HepG2 (cell line): Measurements from ENCODE around the gene TOB1. TPM values are rescaled to one million over a fixed set of nuclear protein-coding genes. Genes with fewer than 3 reads are reported as not detected.

ENCODE experiments used
- CBX5 ChIP-seq: sonication (generic); formaldehyde crosslinking; IDR thresholded peaks from 2 replicates; pipeline ENCODE4 v1.4.0; 2020; ENCODE audit warnings: missing genetic modification reagents, borderline replicate concordance
- CHD4 ChIP-seq: fragments of 200-600 bp; sonication (generic); IDR thresholded peaks from 2 replicates; pipeline ENCODE4 v1.7.0; 2017; ENCODE audit warnings: mild to moderate bottlenecking, low read length, borderline replicate concordance
- FOSL1 ChIP-seq: sonication (generic); formaldehyde crosslinking; IDR thresholded peaks from 2 replicates; pipeline ENCODE4 v1.9.0; 2021; ENCODE audit warnings: missing genetic modification reagents, borderline replicate concordance
- FOXC1 ChIP-seq: sonication (generic); formaldehyde crosslinking; IDR thresholded peaks from 2 replicates; pipeline ENCODE4 v1.8.0; 2022; ENCODE audit warnings: mild to moderate bottlenecking, missing genetic modification reagents, borderline replicate concordance
- KAT7 ChIP-seq: IDR thresholded peaks from 2 replicates; pipeline ENCODE4 v1.6.1; 2018; ENCODE audit warnings: borderline replicate concordance, missing compliant biosample characterization
- NCOA1 ChIP-seq: sonication (generic); formaldehyde crosslinking; IDR thresholded peaks from 2 replicates; pipeline ENCODE4 v1.9.0; 2021; ENCODE audit warnings: missing genetic modification reagents
- NFE2 ChIP-seq: sonication (generic); formaldehyde crosslinking; IDR thresholded peaks from 2 replicates; pipeline ENCODE4 v1.4.0; 2020; ENCODE audit warnings: missing genetic modification reagents
- NR2F2 ChIP-seq: IDR thresholded peaks from 2 replicates; pipeline ENCODE4 v1.6.1; 2012; ENCODE audit warnings: low read depth, inconsistent platforms, borderline replicate concordance
- PHF5A ChIP-seq: IDR thresholded peaks from one replicate; pipeline ENCODE4 v1.6.1; 2018; ENCODE audit warnings: low read depth, missing genetic modification reagents; ENCODE audit not compliant: unreplicated experiment
- SNRNP70 ChIP-seq: fragments of 200-400 bp; formaldehyde crosslinking; IDR thresholded peaks from 2 replicates; pipeline ENCODE4 v1.6.1; 2017; ENCODE audit warnings: mild to moderate bottlenecking, low read depth, low read length, moderate library complexity
- SP1 ChIP-seq, 2 experiments: fragments of 450-650 bp in 1 of 2; sonication (generic) in 1 of 2; formaldehyde crosslinking in 1 of 2; IDR thresholded peaks; 2 replicates each; pipeline versions ENCODE4 v1.4.0 to v1.6.1; 2016 to 2020; ENCODE audit warnings: missing genetic modification reagents in 1 of 2
- SRSF9 ChIP-seq: fragments of 200-400 bp; formaldehyde crosslinking; IDR thresholded peaks from 2 replicates; pipeline ENCODE4 v1.6.1; 2018; ENCODE audit warnings: borderline replicate concordance, mild to moderate bottlenecking, low read depth, low read length; ENCODE audit not compliant: insufficient read depth, poor library complexity, severe bottlenecking
- THYN1 ChIP-seq: sonication (generic); formaldehyde crosslinking; IDR thresholded peaks from 2 replicates; pipeline ENCODE4 v1.8.1; 2023; ENCODE audit warnings: low read depth, mild to moderate bottlenecking, moderate library complexity, missing genetic modification reagents, borderline replicate concordance
- XBP1 ChIP-seq: sonication (generic); formaldehyde crosslinking; IDR thresholded peaks from 2 replicates; pipeline ENCODE4 v1.5.0; 2020; ENCODE audit warnings: missing genetic modification reagents
- ZBTB38 ChIP-seq: sonication (generic); formaldehyde crosslinking; IDR thresholded peaks from 2 replicates; pipeline ENCODE4 v1.5.1; 2020; ENCODE audit warnings: mild to moderate bottlenecking, missing genetic modification reagents
- ZFP37 ChIP-seq: sonication (generic); formaldehyde crosslinking; IDR thresholded peaks from 2 replicates; pipeline ENCODE4 v1.4.0; 2020; ENCODE audit warnings: missing genetic modification reagents, borderline replicate concordance
- ZHX2 ChIP-seq, 2 experiments: sonication (generic) in 1 of 2; formaldehyde crosslinking in 1 of 2; IDR thresholded peaks; 2 replicates each; pipeline versions ENCODE4 v1.6.1 to v1.9.0; 2014 to 2022; ENCODE audit warnings: antibody characterized with exemption in 1 of 2, borderline replicate concordance in 1 of 2, inconsistent platforms in 1 of 2, low read depth in 1 of 2, missing genetic modification reagents in 1 of 2
- ZNF253 ChIP-seq: sonication (generic); formaldehyde crosslinking; IDR thresholded peaks from 2 replicates; pipeline ENCODE4 v1.8.0; 2022; ENCODE audit warnings: mild to moderate bottlenecking, missing genetic modification reagents, borderline replicate concordance
- ZNF264 ChIP-seq: sonication (generic); formaldehyde crosslinking; IDR thresholded peaks from 2 replicates; pipeline ENCODE4 v1.4.0; 2020; ENCODE audit warnings: missing genetic modification reagents
- ZNF350 ChIP-seq: sonication (generic); formaldehyde crosslinking; IDR thresholded peaks from 2 replicates; pipeline ENCODE4 v1.4.0; 2020; ENCODE audit warnings: mild to moderate bottlenecking, low read depth, missing genetic modification reagents, borderline replicate concordance
- ZNF441 ChIP-seq: sonication (generic); formaldehyde crosslinking; IDR thresholded peaks from 2 replicates; pipeline ENCODE4 v1.7.0; 2021; ENCODE audit warnings: missing genetic modification reagents, borderline replicate concordance
- ZNF460 ChIP-seq: sonication (generic); formaldehyde crosslinking; IDR thresholded peaks from 2 replicates; pipeline ENCODE4 v1.5.1; 2020; ENCODE audit warnings: missing genetic modification reagents, mild to moderate bottlenecking, borderline replicate concordance
- ZNF883 ChIP-seq: sonication (generic); formaldehyde crosslinking; IDR thresholded peaks from 2 replicates; pipeline ENCODE4 v1.5.1; 2020; ENCODE audit warnings: mild to moderate bottlenecking, missing genetic modification reagents; ENCODE audit errors: not compliant biosample characterization
- polyA plus RNA-seq, 8 experiments: library from polyadenylated mRNA; depleted of rRNA in 3 of 8; stranded (reverse) in 7 of 8; unstranded in 1 of 8; fragments of >200 nt; fragmentation: Illumina TruSeq in 4 of 8; extraction: Trizol in 4 of 8; gene quantifications; 2 replicates each; pipeline versions ENCODE4 v1.2.1 to v1.2.3, GENCODE V29; 2011 to 2016; ENCODE audit warnings: low read depth in 4 of 8, missing spikeins in 1 of 8, mixed read lengths in 1 of 8; ENCODE audit not compliant: insufficient read depth in 1 of 8
- total RNA-seq, 5 experiments: library from RNA; depleted of rRNA; stranded (reverse); fragments of >200 nt; fragmentation: Illumina TruSeq; extraction: Trizol; gene quantifications; 2 replicates each; pipeline ENCODE4 v1.2.3, GENCODE V29; 2016; ENCODE audit warnings: low read depth in 1 of 5
- TF ChIP-seq, protein P1 (sequence below): sonication (generic); formaldehyde crosslinking; IDR thresholded peaks from 2 replicates; pipeline ENCODE4 v1.5.0; 2020; ENCODE audit warnings: mild to moderate bottlenecking, low read depth, missing genetic modification reagents, borderline replicate concordance

Gene TOB1
- total and polyA plus RNA-seq, 2 of the 13 experiments (the other 11 are each of a cell fraction or from before 2014, with no cell fraction given), result 21.9 to 57.7 TPM

DNA sequence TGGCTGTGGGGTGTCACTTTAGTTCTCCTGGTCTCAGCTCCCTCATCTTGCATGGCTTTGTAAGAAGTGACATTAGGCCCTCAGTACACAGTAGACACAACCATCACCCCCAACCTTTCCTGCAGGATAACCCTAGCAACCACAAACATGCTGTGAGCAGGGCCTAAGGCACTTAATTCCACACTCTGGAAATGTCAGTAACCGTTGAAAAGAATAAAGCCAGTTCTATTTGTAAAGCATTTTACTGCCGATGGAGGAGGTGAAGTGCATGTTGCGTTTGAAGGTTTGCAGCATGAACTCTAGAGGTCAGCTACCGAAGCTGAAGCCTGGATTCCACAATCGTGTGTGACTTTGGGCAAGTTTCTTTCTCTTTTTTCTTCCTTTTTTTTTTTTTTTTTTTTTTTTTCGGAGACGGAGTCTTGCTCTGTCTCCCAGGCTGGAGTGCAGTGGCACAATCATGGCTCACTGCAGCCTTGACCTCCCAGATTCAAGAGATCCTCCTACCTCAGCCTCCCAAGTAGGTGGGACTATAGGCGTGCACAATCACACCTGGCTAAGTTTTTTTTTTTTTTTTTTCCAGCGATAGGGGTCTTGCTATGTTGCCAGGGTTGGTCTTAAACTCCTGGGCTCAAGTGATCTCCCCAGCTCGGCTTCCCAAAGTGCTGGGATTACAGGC lies 26.1 kb upstream of the TOB1 start (continued):
- TF ChIP-seq ZHX2 (IDR thresholded peaks at IDR 0.05; ENCODE audit: low read depth) (no peak), ZHX2 (CRISPR knock-in tag; IDR thresholded peaks at IDR 0.05; ENCODE audit: borderline replicate concordance) (no peak), ZNF441 (peak; percentile 55; the same call in 1 of the 2 replicates), CBX5 (CRISPR knock-in tag) (no peak), CHD4 (no peak), NCOA1 (CRISPR knock-in tag) (no peak), ZNF253 (no peak), FOSL1 (CRISPR knock-in tag) (no peak), NR2F2 (0 out of 2 replicates have a peak, but pooled peaks have one; percentile 10), PHF5A (CRISPR knock-in tag) (no peak), SNRNP70 (no peak), SRSF9 (no peak), NFE2 (CRISPR knock-in tag) (no peak), ZNF460 (CRISPR knock-in tag) (no peak), SP1 (IDR thresholded peaks at IDR 0.05) (no peak), SP1 (CRISPR knock-in tag; IDR thresholded peaks at IDR 0.05) (no peak), ZFP37 (CRISPR knock-in tag) (no peak), ZNF350 (CRISPR knock-in tag) (no peak), ZBTB38 (CRISPR knock-in tag) (no peak), XBP1 (CRISPR knock-in tag) (no peak), ZNF883 (CRISPR knock-in tag) (no peak), KAT7 (CRISPR knock-in tag) (0 out of 2 replicates have a peak, but pooled peaks have one; percentile 20), FOXC1 (CRISPR knock-in tag) (no peak), THYN1 (CRISPR knock-in tag) (no peak), ZNF264 (no peak)
- TF ChIP-seq, protein P1, sequence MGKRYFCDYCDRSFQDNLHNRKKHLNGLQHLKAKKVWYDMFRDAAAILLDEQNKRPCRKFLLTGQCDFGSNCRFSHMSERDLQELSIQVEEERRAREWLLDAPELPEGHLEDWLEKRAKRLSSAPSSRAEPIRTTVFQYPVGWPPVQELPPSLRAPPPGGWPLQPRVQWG (CRISPR knock-in tag), result no peak
